ENCODE results near the gene F5.

The F5 gene

DNA sequence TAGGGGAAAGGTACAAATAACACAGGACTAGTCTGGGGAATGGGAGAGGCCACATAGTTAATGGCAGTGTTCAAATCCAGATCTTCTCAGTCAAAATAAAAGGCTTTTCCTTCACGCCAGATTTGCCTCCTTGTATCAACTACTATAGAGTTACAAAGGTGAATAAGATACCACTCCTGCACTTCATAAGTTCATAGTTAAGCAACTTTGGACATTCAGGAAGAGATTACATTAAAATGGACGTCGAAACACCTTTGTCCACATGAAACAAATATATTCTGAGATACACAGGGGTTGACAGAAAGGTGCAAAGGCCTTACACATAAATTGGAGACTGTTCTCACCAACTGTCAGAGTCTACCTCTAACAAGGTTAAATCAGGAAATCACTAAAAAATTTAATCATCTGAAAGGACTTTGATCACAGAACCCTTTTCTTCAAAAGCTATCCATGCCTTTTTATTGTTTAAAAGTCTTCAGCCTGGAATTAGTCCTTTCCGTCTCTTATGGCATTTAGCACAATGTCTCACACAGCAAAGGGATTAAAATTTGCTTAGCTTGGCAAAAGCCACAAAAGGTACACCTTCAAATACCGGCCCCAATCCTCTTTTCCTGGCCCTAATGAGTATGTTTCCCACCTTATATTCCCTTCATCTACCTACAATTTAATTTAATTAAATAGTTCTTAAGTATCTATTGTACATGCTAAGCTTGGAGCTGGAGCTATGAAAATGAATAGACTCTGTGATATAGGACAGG is 8.1 kb downstream of the F5 start:
- H3K4me1 ChIP-seq (ENCODE audit: insufficient read depth, poor library complexity, severe bottlenecking) = no peaks in the 10 kb centered on the region
- DNase-seq (ENCODE audit: low spot score) = no peak
- no peak for ATAC-seq (ENCODE audit: low read depth)
- no peak overlapping the region for H3K27ac ChIP-seq (ENCODE audit: poor library complexity, severe bottlenecking)
- TF ChIP-seq, protein P1, sequence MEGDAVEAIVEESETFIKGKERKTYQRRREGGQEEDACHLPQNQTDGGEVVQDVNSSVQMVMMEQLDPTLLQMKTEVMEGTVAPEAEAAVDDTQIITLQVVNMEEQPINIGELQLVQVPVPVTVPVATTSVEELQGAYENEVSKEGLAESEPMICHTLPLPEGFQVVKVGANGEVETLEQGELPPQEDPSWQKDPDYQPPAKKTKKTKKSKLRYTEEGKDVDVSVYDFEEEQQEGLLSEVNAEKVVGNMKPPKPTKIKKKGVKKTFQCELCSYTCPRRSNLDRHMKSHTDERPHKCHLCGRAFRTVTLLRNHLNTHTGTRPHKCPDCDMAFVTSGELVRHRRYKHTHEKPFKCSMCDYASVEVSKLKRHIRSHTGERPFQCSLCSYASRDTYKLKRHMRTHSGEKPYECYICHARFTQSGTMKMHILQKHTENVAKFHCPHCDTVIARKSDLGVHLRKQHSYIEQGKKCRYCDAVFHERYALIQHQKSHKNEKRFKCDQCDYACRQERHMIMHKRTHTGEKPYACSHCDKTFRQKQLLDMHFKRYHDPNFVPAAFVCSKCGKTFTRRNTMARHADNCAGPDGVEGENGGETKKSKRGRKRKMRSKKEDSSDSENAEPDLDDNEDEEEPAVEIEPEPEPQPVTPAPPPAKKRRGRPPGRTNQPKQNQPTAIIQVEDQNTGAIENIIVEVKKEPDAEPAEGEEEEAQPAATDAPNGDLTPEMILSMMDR (IDR thresholded peaks at IDR 0.05; ENCODE audit: poor library complexity, severe bottlenecking) = no peak
- H3K36me3 ChIP-seq (ENCODE audit: low read depth) = no peaks in the 10 kb centered on the region
- H3K9me3 ChIP-seq (ENCODE audit: severe bottlenecking) = no peaks in the 10 kb centered on the region
- no peaks in the 10 kb centered on the region for H3K27me3 ChIP-seq (ENCODE audit: insufficient read depth, poor library complexity, severe bottlenecking)
- H3K4me3 ChIP-seq (ENCODE audit: severe bottlenecking) = no peak overlapping the region

DNA sequence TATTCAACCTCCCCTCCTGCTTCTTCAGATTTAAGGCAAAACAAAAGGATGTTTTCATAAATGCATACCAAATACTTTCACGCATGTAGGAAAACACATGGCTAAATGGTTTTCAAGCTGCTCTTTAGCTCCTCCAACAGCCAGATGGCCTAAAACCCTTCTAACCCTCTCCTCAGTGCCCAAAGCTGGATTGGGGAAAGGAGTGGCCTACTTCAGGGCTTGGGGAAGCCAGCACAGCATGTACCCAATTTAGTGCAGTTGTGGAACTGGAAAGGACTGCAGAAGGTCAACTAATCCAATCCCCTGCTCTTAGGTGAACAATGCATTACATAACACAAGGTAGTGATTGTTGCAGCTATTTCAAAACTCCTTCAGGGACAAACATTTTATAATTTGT is 9.3 kb downstream of the F5 start:
- no peaks in the 10 kb centered on the region for H3K36me3 ChIP-seq (ENCODE audit: low read depth)
- TF ChIP-seq, protein P1 (IDR thresholded peaks at IDR 0.05; ENCODE audit: poor library complexity, severe bottlenecking) = no peak

DNA sequence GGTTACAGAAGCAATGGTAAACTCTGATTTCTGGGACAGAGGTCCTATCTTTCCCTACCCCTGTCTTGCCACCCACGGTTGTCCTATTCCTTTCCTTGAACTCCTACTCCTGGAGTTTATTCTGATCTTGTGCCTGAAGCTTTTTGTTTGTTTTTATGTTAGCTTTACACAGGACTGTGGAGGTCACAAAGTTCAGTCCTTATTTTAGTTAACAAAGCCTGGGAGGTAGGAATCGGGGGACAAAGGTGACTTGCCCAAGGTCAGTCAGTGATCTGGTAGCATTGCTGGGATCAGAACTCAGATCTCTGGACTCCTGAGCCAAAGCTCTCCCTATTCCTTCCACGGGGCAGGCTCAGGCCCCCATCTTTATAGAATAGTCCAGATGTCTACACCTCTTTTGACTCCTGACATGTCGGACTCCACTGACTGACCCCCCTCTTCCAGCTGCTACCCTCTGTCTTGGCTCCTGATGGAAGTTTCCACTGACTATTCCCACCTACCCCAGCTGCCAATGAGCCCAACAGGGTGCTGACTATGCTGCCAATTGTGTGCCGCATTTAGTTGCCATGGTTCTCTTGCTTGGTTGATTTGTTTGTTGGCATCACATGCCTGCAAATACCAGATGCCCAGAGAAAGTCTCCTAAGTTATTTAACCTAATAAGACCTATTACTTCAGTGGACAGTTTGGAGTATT is 9.9 kb downstream of the F5 start:
- H3K4me3 ChIP-seq (ENCODE audit: severe bottlenecking) = no peak overlapping the region
- no peaks in the 10 kb centered on the region for H3K4me1 ChIP-seq (ENCODE audit: insufficient read depth, poor library complexity, severe bottlenecking)
- no peak for DNase-seq (ENCODE audit: low spot score)
- H3K36me3 ChIP-seq (ENCODE audit: low read depth) = no peaks in the 10 kb centered on the region
- H3K27me3 ChIP-seq (ENCODE audit: insufficient read depth, poor library complexity, severe bottlenecking) = no peaks in the 10 kb centered on the region
- no peak overlapping the region for H3K27ac ChIP-seq (ENCODE audit: poor library complexity, severe bottlenecking)
- TF ChIP-seq, protein P1 (IDR thresholded peaks at IDR 0.05; ENCODE audit: poor library complexity, severe bottlenecking) = no peak
- no peak for ATAC-seq (ENCODE audit: low read depth)
- no peaks in the 10 kb centered on the region for H3K9me3 ChIP-seq (ENCODE audit: severe bottlenecking)

More for the DNA sequence above, 9.3 kb downstream of the F5 start:
- H3K9me3 ChIP-seq (ENCODE audit: severe bottlenecking) = no peaks in the 10 kb centered on the region
- H3K27ac ChIP-seq (ENCODE audit: poor library complexity, severe bottlenecking) = no peak overlapping the region
- no peak overlapping the region for H3K4me3 ChIP-seq (ENCODE audit: severe bottlenecking)
- ATAC-seq (ENCODE audit: low read depth) (no peak), DNase-seq (ENCODE audit: low spot score) (no peak)
- no peaks in the 10 kb centered on the region for H3K4me1 ChIP-seq (ENCODE audit: insufficient read depth, poor library complexity, severe bottlenecking)
- no peaks in the 10 kb centered on the region for H3K27me3 ChIP-seq (ENCODE audit: insufficient read depth, poor library complexity, severe bottlenecking)

DNA sequence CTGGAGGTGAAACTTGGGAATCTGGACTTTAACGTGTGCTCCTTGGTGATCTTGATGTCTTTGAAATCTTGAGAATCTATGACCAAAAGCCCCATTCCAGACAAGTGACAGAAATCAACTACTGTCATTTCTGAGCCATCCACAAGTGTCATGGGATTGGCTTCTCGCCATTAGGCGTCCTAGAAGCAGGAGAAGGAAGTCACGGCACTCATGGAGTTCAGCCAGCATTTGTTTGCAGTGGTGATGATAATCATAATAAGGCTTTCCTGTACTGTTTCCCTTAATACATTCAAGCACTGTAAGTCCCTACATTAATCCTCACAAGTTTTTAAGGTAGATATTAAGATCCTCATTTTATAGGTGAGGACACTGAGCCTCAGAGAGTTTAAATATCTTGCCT is 11.9 kb downstream of the F5 start:
- Histone ChIP-seq H3K9me3 (ENCODE audit: severe bottlenecking) (no peaks in the 10 kb centered on the region), H3K4me1 (ENCODE audit: insufficient read depth, poor library complexity, severe bottlenecking) (no peaks in the 10 kb centered on the region), H3K27ac (ENCODE audit: poor library complexity, severe bottlenecking) (no peak overlapping the region), H3K36me3 (ENCODE audit: low read depth) (no peaks in the 10 kb centered on the region), H3K4me3 (ENCODE audit: severe bottlenecking) (no peak overlapping the region), H3K27me3 (ENCODE audit: insufficient read depth, poor library complexity, severe bottlenecking) (no peaks in the 10 kb centered on the region)
- DNase-seq (ENCODE audit: low spot score) (no peak), ATAC-seq (ENCODE audit: low read depth) (no peak)
- TF ChIP-seq, protein P1 (IDR thresholded peaks at IDR 0.05; ENCODE audit: poor library complexity, severe bottlenecking) = no peak

DNA sequence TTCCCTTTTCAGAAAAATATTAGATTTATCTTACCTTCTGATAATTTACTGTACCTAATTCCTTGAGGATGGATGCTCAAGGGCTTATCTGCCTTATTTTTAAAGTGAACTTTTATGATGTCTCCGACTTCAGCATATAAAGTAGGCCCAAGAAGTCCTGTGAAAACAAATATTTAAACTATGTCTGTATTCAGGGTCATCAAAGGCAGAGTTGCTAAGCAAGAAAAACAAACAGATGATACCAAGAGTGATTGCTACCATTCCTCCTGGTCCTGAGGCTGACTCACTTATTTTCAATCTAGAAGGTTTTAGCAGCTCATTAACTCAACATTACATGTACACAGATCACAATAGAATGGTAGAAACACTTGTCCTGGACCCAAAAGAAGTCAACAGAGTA is 14.1 kb downstream of the F5 start:
- H3K27me3 ChIP-seq (ENCODE audit: insufficient read depth, poor library complexity, severe bottlenecking) = no peaks in the 10 kb centered on the region
- DNase-seq (ENCODE audit: low spot score) (no peak), ATAC-seq (ENCODE audit: low read depth) (no peak)
- no peak overlapping the region for H3K4me3 ChIP-seq (ENCODE audit: severe bottlenecking)
- H3K4me1 ChIP-seq (ENCODE audit: insufficient read depth, poor library complexity, severe bottlenecking) = no peaks in the 10 kb centered on the region
- no peaks in the 10 kb centered on the region for H3K36me3 ChIP-seq (ENCODE audit: low read depth)
- H3K9me3 ChIP-seq (ENCODE audit: severe bottlenecking) = no peaks in the 10 kb centered on the region
- no peak overlapping the region for H3K27ac ChIP-seq (ENCODE audit: poor library complexity, severe bottlenecking)
- TF ChIP-seq, protein P1 (IDR thresholded peaks at IDR 0.05; ENCODE audit: poor library complexity, severe bottlenecking) = no peak

Data from RWPE2 (cell line).